Colon (tissue), 2 donors: ENCODE results near the gene EGFL6.

ENCODE experiments used
- FAIRE-seq: peaks from 2 replicates; lab custom pipeline; 2012; peaks lifted over from hg19 to GRCh38; lab: Jason Lieb, UNC
- donor health status: control.
- donor health status: control.

Gene EGFL6, protein sequence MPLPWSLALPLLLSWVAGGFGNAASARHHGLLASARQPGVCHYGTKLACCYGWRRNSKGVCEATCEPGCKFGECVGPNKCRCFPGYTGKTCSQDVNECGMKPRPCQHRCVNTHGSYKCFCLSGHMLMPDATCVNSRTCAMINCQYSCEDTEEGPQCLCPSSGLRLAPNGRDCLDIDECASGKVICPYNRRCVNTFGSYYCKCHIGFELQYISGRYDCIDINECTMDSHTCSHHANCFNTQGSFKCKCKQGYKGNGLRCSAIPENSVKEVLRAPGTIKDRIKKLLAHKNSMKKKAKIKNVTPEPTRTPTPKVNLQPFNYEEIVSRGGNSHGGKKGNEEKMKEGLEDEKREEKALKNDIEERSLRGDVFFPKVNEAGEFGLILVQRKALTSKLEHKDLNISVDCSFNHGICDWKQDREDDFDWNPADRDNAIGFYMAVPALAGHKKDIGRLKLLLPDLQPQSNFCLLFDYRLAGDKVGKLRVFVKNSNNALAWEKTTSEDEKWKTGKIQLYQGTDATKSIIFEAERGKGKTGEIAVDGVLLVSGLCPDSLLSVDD

DNA sequence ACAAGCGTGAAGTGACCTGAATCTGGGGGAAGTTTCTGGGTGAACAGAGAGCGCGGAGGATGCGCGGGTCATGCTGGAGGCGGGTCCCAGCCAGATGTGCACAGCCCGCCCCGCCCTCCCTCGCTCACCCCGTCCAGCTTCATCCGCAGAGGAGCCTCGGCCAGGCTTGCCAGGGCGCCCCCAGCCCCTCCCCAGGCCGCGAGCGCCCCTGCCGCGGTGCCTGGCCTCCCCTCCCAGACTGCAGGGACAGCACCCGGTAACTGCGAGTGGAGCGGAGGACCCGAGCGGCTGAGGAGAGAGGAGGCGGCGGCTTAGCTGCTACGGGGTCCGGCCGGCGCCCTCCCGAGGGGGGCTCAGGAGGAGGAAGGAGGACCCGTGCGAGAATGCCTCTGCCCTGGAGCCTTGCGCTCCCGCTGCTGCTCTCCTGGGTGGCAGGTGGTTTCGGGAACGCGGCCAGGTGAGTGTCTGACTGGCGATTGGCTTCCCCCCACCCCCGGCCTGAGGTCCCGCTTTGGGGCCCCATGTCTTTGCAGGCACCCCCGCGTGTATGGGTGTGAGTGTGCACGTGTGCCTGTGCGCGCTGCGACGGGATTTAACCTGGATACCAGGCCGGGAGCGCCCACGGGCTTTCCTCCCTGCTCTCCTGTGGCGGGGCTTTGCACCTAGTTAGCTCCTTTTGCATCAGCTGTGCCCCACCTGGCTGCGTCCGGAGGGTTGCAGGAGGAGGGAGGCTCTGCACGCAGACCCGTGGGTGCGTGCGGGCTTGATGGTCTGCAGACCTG lies at the start of gene EGFL6:
Gene EGFL6 (plus strand): TSS at position 123 of the 782 bp plus-strand sequence. CDS start 261 bp downstream, at position 384.
- no peak for FAIRE-seq

DNA sequence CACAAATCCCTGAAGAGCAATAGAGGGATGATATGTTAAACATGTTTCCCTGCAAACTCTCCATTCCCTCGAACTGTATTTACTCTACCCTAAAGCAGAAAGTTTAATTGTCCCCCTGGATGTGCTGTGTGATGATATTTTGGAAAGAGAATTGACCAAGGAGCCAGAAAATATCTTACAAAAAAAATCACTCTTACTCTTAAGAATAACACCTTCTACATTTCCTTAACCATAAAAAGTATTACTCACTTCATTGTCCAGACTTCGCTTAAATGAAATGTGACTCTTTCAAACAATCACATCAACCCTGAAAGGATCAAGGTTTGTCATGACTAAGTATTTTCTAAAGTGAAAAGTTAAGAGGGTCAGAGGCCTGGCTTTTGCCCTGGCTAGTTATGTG lies 49.0 kb upstream of the EGFL6 start:
- FAIRE-seq = peak; percentile 53

DNA sequence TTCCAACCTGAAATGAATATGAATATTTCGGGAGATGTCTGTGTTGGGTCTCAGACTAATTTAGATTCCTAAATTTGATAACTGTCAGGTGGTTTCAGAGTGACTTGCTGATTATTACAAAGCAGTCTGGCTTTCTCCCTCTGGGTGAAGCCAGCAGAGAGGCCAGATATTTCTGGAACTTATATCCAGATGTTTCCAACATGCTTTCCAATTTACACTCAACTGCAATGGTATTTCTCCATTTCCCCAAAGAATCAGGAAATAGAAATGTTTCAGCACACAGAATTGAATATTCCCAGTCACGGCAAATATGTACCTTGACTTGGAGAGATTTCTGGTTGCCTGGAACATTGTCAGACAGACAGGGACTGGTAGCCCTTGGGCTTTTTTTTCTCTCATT lies 48.5 kb upstream of the EGFL6 start:
- FAIRE-seq = no peak

DNA sequence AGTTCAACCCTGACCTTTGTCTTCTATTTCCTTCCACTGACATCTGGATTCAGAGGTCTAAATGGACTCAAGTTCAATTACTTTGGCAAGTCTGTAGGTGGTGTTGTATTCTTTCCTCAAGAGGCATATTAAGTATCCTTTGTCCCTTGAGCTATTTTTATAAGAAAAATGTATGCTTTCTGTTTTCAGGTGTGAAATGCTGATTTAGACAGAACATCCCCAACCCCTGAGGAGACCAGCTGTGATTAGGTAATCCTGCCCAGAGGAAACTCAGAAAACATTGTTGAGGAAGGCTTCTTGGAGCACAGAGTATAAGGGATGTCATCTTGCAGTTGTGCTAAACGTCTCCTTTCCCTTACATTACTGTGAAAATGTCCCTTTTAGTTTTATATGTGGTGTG lies 46.6 kb upstream of the EGFL6 start:
- FAIRE-seq = no peak

DNA sequence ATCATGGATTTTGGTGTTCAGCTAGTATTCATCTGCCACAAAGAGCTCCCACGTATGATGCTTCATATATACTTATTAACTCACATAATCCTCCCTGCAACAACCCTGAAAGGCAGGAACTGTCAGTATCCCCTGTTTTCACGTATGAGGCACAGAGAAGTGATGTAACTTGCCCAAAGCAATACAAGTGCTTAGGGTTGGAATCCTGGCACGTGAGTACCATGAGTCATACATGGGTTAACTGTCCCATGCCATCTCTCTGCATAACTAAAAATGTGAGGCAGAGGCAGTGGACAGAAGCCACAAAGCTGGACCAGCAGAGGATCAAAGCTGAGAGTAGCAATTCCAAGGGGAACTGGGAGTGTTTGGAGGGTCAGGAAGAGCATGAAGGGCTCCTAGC lies 35.7 kb upstream of the EGFL6 start:
- no peak for FAIRE-seq

DNA sequence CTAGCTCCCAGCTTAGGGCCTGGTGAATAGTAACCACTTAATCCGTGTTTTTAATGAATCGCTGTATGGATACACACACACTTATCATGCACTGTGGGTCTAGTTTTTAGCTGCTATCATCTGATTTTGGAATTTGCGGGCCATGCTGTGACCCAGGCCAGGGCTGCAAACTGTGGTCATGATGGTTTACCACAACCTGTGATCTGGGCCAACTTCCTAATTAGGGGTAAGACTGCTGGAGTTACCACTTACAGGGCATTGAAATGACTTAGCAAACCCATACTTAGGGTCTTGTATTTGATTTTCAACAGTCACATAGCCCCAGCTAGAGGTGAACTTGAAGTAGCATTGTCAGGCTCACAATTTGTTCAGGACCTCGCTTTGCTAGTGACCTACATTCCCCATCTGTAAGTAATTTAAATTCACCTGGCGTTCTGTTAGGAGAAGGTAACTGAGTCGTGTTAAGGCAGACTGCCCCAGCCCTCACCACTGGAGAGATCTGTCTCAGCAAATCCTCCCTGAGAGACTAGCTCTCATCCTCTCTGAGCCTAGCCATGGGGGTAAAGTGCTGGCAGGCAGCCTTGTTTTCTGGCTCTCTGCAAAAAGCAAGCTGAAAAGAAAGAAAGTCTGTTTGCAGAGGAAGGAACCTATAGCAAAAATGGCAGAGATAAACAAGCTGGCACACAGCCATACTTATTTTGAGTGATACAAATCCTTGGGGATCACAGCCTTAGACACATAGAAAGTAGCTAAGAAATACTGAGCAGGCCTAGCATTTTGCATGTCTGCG lies 33.8 kb upstream of the EGFL6 start:
- no peak for FAIRE-seq

DNA sequence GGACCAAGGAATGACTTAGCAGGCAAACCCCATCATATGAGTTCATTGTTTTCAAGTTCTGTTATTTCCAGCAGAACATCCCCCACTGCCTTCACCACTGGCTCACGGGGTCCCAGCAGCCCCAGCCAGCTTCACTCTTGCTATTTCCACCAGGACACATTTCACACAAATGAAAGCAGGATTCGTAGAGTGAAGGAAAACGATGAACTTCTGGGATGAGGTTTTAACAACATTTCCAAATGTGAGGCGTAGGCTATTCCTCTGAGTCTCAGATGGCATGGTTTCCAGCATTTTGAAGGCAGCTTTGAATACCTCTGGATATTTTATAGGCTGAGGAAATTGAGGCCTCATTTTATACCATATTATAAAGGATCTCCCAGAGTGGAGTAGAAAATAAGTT lies 32.9 kb upstream of the EGFL6 start:
- no peak for FAIRE-seq

DNA sequence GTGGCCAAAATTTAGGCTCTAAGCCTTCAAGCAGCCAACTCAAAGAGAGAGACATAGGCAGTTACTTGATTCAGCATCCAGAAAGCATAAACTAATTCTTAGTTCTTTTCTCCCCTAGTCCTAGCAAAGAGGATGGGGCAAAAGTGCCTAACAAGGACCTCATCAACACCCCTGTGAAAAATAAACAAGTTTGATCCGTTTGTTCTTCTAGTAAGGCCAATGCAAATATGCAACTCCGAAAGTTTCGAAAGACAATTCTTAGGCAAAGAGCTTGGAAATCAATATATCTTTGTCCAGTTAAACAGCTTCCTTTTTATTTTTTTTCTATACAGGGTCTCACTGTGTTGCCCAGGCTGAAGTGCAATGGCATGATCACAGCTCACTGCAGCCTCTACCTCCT lies 31.0 kb upstream of the EGFL6 start:
- FAIRE-seq = no peak

DNA sequence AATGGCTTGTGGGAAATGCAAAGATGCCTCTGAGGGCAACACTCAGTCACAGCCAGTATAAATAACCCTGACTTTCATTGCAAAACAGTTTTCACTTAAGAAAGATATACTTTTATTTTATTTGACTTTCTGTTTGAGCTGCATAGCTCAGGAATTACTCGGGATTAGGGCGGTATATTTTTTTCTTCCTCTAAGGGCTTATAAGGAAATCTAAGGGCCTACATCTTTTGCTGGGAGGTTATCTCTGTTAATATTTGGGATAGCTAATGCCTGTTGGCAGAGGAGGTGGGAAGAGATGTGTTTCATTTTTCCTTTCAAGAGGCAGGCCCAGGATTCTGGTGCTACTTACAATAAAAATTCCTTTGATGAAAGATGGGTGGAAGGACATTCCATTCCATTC lies 28.8 kb upstream of the EGFL6 start:
- FAIRE-seq = no peak

DNA sequence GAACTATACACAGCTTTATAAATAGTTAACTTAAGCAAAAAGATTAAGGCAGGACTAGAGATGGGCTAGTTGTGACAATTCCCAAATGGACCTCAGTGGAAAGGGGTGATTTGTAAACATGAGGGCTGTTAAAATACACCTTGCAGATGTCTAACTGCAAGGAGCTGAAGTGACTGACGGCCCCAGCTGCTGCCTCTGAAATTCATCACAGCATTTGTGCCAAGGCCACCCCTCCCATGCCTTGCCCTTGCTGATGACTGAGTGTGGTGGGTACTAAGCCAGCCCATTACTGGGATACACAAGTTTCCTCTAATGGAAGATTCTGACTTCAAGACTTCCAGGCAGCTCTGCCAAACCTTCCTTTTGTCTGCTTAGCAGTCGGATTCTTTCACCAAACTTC lies 23.7 kb upstream of the EGFL6 start:
- no peak for FAIRE-seq

DNA sequence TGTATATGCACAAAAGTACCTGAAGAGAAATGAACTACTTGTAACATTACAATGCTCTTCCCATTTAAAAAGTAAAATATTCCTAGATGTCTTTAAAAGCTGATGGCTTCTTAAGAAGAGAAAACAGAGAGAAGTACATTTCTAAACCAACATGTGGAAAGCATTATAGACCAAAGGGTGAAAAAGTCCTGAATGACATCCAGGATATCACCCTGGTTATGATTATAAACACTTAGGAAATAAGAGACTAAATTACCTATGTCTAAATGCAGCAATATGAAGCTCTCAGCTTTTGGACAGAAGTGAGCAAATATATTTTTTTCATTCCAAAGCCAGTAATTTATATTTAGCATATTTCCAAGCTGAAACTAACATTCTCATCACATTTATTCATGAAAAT lies 21.7 kb upstream of the EGFL6 start:
- peak; percentile 60 for FAIRE-seq

DNA sequence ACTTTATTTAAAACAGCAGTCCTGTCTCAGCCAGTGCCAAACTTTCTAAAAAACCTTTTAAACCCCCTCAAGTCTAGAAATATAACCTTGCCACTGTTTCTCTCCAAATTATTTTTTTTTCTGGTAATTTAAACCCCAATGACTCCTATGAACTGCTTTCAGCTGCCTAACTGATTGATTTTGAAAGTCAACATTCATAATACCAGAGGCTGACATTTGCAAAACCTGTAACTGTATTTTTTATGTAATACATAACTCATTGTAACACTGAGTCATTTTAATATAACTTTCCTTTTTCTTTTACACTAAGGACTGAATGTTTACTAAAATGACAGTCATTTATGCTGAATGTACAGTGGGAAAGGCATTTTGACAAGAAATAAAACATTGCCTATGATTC lies 19.1 kb upstream of the EGFL6 start:
- no peak for FAIRE-seq

DNA sequence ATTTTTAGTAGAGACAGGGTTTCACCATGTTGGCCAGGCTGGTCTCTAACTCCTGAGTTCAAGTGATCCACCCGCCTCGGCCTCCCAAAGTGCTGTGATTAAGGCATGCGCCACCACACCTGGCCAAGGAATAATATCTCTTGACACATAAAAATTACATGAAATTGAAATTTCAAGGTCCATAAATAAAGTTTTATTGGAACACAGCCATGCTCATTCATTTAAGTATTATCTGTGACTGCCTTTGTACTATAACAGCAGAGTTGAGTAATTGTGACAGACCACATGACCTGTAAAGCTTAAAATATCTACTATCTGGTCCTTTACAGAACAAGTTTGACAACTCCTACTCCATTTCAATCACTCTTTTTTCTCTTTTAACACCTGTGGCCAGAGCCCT lies 17.8 kb upstream of the EGFL6 start:
- FAIRE-seq = no peak

DNA sequence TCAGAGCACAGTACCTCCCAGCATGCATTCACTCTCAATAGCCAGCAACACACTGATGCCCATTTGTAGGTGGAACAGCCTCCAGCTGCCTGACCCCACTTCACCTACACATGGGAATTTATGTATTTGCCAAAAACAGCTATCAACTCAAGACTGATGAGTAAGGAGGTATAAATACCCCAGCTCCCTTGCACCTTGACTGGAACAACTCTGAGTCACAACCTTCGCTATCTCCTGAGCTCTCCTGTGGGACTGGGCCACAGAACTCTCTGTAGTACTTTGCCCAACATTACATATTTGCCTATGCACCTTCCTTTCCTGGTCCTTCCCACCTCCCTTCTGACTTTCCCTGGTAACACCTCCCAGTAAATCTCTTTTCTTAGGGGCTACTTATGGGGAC lies 16.5 kb upstream of the EGFL6 start:
- no peak for FAIRE-seq

DNA sequence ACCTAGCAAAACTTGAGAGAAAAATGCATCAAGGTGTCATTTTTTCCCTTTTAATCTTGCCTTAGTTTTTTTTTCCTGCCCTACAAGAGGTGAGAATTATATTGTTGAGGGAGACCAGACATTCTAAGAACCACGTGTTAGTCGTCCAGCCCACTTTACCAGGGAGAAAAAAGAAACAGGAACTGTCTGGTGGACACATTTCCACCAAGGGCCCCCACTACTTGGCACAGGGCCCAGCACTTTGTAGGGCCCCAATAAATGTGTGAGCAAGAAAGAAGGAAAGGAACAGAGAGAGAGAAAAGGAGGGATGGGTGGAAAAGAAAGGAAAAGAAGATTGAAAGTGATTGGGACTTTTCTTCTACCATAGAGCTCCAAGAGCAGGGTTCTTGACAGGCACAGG lies 3.9 kb upstream of the EGFL6 start:
- no peak for FAIRE-seq

DNA sequence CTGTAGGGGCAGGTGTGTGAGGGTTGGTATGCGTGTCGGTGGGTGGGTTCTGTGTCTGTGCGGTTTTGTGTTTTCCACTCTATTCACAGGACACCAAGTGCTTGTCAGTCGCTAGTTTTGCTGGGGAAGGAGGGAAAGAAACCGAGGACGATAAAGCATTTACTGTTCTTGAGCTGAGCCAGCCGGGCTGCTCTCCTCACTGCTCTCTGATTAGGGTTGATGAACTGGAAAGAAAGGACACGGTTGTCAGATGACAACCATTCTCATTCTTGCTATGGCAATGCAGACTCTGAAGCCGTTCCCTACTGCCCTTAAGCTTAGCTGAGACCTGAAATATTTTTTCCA lies 832 bp downstream of the EGFL6 start:
- FAIRE-seq = no peak

DNA sequence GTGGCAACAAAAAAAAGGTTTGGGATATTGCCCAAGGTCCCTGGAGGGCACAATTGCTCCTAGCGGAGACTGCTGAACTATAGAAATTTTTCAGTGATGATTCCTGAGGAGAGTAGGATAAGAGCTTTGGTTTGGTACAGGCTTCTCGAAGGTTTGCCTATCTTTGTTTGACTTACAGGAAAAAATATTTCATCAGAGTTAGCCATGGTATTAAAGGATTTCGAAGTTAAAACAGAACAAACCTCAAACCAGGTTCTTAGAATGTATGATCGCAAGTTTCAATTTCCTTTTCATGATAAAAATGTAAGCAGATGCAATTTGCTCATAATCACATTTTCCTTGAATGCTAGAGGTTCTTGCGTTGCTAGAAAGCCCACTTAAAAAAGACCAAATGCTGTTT lies 1.7 kb downstream of the EGFL6 start:
- no peak for FAIRE-seq

DNA sequence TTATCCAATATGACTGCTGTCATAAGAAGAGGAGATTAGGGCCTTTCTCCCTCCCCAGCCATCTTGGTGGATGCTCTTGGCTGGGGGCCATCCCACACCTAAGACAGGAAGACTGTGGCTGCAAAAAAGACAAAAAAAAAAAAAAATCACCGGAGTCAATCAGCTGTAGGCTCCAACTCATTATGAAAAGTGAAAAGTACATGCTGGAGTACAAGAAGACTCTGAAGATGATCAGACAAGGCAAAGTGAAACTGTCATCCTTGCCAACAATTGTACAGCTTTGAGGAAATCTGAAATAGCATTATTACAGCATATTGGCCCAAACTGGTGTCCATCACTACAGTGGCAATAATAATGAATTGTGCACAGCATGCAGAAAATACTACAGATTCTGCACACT lies 5.2 kb downstream of the EGFL6 start:
- FAIRE-seq = no peak

DNA sequence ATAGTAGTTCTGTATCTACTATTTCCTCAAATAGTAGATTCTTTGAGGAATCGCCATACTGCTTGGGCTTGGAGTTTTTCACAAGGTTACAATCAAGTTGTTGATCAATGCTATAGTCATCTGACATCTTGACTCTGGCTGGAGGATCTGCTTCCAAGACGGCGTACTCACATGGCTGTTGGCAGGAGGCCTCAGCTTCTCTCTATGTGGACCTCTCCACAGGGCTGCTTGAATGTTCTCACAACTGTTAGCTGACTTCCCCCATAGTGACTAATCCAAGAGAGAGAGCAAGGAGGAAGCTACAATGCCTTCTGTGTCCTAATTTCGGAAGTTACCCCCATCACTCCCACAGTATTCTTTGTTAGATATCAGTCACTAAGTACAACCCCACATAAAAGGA lies 10.3 kb downstream of the EGFL6 start:
- no peak for FAIRE-seq

DNA sequence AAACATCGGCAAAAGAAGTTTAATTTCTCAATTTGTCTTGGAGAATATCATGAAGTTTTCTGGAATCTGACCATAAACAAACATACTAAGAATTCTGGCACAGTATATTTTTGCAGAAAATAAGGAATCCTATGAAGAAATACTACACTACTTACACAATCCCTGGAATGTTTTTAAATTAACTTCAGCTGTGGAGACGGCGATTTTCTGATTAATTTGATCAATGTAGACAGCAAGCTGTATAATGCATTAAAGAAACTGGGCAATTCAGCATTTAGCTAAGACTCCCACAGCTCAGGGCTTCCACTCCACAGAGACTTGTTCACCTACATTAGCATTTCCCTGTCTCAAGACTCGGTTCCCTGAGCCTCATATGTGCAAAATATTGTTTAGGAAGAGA lies 12.2 kb downstream of the EGFL6 start:
- no peak for FAIRE-seq

DNA sequence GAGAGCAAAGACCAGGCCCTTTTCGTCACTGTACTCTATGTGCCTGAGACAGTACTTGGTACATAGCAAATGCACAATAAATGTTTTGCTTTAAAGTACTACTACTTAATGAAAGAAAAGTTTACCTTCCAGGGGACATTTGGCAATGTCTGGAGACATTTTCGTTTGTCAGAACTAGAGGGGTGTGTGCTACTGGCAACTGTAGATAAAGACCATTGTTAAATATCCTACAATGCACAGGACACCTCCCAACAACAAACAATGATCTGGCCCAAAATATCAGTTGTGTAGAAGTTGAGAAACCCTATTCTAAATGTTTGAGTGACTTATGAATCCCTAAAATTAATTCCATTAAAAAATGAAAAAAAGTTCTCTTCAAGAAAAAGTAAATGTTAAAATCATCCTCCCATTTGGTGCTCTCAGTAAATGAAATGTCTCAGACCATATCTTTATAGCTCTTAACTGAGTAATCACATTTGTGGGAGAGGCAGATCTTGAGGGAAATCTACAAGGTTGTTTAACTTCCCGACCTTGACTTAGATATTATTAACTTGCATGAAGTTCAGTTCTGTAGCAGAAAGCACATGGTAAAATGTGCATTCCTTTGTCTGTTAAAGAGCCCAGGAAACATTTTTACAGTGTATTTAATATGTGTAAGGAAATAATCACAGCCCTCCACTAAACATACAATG lies 18.5 kb downstream of the EGFL6 start:
- FAIRE-seq = peak; percentile 79

DNA sequence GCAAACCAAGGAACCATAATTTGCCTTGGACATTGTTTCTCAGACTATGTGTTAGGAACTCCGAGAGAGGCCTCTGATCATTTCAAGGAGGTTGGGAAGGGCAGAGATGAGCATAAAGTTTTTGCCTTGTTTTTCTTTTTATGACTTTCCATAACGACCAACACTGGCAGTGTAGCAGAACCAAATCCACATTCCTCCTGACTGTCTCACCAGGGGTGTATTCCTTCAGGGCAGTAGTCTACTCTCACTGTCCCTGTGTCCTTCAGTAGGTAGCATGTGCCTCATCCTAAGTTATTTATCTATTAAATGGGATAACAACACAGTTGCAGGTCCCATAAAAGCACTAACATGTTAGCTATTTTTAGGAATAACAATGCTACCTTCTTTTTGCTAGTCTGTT lies 20.8 kb downstream of the EGFL6 start:
- no peak for FAIRE-seq
